Eye (tissue), 1 donor: ENCODE data around the gene LBX2.

Experiments used
- DNase-seq: peaks from one replicate; pipeline ENCODE4 v3.0.0-alpha.2; 2015

The LBX2 gene

GRCh38 chr2:74525717-74526648, 26.6 kb upstream of the LBX2 start, which contains the start of gene DQX1:
DQX1 (minus strand) TSS chr2:74526231; CDS start chr2:74525729, 502 bp downstream.
- DNase-seq, result peak; percentile 46

DNA sequence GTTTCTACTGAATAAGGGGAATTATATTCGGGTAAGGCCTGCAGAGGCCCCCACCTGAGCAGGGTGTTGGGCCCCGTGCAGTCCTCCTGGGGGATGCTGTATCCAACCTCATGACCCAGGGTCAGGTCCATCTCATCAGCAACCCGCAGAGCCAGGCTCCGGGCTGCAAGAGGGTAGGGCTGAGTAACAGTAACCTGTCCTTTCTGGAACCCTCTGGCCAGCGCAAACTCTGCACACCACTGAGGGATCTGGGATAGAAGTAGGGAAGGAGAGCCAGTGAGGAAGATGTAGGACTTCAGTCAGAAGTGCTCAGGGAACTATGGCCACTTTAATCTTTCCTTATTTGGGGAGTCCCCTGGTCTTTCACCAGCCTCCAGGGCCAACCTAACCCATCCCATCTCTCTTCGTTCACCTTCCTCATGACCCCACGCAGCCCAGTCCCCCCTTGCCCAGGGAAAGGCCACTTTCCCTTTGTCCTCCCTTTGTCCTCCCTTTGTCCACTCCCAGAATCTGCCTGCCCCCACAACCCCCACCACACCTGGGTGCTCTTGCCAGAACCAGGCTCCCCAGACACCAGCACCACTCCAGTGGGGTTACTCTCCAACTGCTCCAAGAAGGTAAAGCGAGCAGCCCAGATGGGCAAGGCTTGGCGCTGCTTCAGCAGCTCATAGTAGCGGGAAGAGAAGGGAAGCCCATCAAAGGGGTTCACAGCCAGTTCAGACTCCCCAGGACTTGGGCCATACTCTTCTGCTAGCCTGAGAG, 25.7 kb upstream of the LBX2 start:
- DNase-seq, result no peak

GRCh38 chr2:74524005-74524404, 24.6 kb upstream of the LBX2 start:
- DNase-seq, result no peak

- no peak for DNase-seq
Observed at GRCh38 chr2:74522516-74522915, 23.1 kb upstream of the LBX2 start.

GRCh38 chr2:74516650-74517049, 17.2 kb upstream of the LBX2 start:
- no peak for DNase-seq

GRCh38 chr2:74515981-74516633, 16.7 kb upstream of the LBX2 start:
- DNase-seq, result peak; percentile 89

DNA sequence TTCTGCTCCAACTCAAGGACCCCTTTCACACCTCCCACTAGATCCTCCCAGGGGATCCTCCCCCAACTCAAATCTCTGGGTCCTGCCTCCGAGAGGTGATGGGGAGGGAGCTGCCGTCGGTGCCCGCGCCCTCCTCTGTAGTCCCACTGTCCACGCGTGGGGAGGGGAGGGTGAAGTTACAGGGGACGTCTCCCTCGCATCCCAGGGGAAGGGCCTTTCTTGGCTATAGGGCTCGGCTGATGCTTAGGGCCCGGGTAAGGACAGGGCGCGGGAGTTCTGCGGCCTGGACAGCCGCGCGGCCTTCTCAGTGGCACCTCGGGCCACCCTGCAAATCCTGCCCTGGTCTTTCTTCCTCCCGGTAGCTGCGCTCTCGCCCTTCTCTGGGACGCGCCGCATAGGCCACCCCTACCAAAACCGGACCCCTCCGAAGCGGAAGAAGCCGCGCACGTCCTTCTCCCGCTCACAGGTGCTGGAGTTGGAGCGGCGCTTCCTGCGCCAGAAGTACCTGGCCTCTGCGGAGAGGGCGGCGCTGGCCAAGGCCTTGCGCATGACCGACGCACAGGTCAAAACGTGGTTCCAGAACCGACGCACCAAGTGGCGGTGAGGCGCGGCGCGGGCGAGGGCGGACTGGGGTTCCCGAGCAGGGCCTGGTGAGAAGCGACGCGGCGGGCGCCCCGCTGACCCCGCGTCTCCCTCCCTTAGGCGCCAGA, 16.0 kb upstream of the LBX2 start:
- DNase-seq, result peak; percentile 48

DNA sequence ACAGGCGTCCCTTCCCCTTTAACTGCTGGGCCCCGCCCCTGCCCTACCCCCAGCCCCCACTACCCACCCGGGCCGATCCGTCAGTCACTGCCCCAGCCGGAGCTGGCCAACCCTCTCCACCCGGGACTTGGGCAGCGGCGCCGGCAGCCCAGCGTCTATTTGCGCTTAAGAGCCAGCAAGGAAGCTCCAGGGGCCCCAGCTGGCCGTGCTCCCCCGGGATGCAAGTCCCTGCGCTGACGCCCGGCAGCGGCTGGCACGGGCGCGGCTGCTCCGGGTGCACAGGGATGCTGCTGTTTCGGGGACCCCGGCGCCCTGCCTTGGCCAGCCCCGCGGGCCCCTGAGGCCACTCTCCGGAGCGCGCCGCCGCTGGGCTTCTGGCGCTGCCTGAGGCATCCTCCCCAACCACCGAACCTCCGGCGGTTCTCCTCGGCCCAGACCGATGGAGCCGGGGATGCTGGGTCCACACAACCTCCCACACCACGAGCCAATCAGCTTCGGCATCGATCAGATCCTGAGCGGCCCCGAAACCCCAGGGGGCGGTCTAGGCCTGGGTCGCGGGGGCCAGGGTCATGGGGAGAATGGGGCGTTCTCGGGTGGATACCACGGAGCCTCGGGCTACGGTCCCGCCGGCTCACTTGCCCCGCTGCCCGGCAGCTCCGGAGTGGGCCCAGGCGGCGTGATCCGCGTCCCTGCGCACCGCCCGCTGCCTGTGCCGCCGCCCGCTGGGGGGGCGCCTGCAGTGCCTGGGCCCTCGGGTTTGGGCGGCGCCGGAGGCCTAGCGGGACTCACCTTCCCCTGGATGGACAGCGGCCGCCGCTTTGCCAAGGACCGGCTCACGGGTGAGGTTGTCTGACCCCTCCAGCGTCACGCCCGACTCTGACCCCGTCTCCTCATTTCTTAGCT, 15.2 kb upstream of the LBX2 start, which contains the start of gene TLX2:
Gene TLX2, plus strand, starts transcription at position 83 of the 903 bp plus-strand sequence. Its CDS starts 357 bp downstream, at position 440.
- DNase-seq, result peak; percentile 65

DNA sequence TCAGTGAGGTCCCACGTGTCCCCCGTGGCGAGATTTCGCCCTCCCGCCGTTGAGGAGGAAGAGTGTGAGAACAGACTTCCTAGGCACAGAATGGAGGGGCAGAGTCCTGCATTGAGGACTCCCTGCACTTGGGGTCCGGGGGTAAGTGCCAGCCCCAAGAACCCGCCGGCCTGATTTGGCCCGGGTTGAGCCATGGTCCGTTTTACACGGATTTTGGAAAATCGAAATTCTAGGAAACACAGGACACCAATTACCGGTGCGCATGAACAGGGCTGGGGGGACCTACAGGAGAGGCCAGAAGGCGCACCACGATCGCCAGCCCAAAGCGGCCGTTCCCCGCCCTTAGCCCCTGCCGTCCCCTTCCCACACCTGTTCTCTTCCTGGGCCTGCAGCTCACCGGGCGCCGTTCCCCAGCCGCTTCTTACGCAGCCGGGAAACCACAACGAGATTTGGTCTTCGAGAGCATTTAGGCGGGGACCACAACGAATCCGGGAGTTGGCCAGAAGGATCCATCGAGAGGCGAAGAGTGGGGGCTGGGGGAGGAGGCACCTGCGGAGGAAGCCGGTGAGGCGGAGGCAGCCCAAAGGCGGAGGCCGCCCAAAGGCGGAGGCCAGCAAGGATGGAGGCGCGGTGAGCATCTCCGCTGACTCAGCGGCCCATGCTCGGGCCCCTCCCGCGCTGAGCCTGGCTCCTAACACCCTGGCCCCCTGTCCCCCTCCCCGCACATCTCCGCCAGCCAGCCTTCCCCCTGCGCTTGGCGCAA, 14.4 kb upstream of the LBX2 start:
- DNase-seq, result peak; percentile 69

- DNase-seq, result peak; percentile 26
Observed at GRCh38 chr2:74512744-74513604, 13.6 kb upstream of the LBX2 start.

GRCh38 chr2:74511104-74511989, 11.9 kb upstream of the LBX2 start:
- DNase-seq, result no peak

- no peak for DNase-seq
Observed at GRCh38 chr2:74510272-74510671, 10.9 kb upstream of the LBX2 start.

GRCh38 chr2:74507926-74508520, 8.6 kb upstream of the LBX2 start:
- DNase-seq, result peak; percentile 82

GRCh38 chr2:74507145-74507925, 7.9 kb upstream of the LBX2 start, which contains the start of gene PCGF1:
PCGF1 (minus strand) TSS chr2:74507695; CDS start chr2:74507668, 27 bp downstream.
- peak; percentile 100 for DNase-seq

- no peak for DNase-seq
Observed at GRCh38 chr2:74505448-74506246, 6.2 kb upstream of the LBX2 start.

GRCh38 chr2:74504591-74504990, 5.2 kb upstream of the LBX2 start:
- DNase-seq, result no peak
